DOHH2 (cell line): ENCODE data around the gene NTNG1.

Experiments
- EZH2phosphoT487 ChIP-seq: fragments of 200-600 bp; sonication (generic); IDR thresholded peaks from 2 replicates; pipeline ENCODE4 v1.6.1; 2017; ENCODE audit warnings: borderline replicate concordance, mild to moderate bottlenecking, antibody characterized with exemption, low read length, moderate library complexity, mixed read lengths
- TF ChIP-seq, protein P1 (sequence below): fragments of 200-600 bp; sonication (generic); IDR thresholded peaks from one replicate; pipeline ENCODE4 v1.5.1; 2014; ENCODE audit warnings: antibody characterized with exemption, mild to moderate bottlenecking, low read depth, low read length; ENCODE audit not compliant: poor library complexity, severe bottlenecking

DNA sequence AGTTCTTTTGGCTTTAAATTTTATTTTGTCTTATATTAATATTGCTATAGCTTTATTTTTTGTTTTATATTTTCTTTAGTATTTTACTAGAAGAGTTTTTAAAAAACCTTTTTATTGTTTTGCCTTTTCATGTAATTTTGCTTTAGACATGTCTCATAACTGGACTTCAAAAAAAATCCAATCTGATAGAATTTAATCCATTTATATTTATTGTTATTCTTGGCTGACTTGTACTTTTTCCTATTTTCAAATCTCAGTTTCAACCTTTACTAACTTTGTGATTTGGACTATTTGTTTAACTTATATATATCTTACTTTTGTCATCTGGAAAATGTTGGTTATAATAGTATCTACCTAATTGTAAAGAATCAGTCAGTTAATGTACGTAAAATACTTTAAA is 61.2 kb downstream of the NTNG1 start:
- TF ChIP-seq, protein P1, sequence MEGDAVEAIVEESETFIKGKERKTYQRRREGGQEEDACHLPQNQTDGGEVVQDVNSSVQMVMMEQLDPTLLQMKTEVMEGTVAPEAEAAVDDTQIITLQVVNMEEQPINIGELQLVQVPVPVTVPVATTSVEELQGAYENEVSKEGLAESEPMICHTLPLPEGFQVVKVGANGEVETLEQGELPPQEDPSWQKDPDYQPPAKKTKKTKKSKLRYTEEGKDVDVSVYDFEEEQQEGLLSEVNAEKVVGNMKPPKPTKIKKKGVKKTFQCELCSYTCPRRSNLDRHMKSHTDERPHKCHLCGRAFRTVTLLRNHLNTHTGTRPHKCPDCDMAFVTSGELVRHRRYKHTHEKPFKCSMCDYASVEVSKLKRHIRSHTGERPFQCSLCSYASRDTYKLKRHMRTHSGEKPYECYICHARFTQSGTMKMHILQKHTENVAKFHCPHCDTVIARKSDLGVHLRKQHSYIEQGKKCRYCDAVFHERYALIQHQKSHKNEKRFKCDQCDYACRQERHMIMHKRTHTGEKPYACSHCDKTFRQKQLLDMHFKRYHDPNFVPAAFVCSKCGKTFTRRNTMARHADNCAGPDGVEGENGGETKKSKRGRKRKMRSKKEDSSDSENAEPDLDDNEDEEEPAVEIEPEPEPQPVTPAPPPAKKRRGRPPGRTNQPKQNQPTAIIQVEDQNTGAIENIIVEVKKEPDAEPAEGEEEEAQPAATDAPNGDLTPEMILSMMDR, result no peak
- no peak for TF ChIP-seq EZH2phosphoT487
